Hepatocyte (in vitro differentiated cells): ENCODE data around the gene TUBB1.

ENCODE experiments used
- EZH2 ChIP-seq: fragments of 200-600 bp; sonication (generic); IDR thresholded peaks from 2 replicates; pipeline ENCODE4 v1.6.1; 2016; ENCODE audit warnings: antibody characterized with exemption, mild to moderate bottlenecking, borderline replicate concordance
- TF ChIP-seq, protein P1 (sequence below): fragments of 200-600 bp; sonication (generic); IDR thresholded peaks from 2 replicates; pipeline ENCODE4 v1.5.1; 2016; ENCODE audit warnings: antibody characterized with exemption, mild to moderate bottlenecking; ENCODE audit not compliant: poor library complexity

DNA sequence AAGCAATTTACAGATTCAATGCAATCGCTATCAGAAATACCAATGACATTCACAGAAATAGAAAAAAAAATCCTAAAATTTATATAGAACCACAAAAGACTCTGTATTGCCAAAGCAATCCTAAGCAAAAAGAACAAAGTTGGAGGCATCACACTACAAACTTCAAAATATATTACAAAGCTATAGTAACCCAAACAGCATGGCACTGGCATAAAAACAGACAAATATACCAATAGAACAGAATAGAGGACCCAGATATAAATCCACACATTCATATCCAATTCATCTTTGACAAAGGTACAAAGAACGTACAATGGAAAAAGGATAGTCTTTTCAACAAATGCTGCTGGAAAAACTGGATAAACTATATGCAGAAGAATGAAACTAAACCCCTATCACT is 49.8 kb upstream of the TUBB1 start:
- TF ChIP-seq, protein P1, sequence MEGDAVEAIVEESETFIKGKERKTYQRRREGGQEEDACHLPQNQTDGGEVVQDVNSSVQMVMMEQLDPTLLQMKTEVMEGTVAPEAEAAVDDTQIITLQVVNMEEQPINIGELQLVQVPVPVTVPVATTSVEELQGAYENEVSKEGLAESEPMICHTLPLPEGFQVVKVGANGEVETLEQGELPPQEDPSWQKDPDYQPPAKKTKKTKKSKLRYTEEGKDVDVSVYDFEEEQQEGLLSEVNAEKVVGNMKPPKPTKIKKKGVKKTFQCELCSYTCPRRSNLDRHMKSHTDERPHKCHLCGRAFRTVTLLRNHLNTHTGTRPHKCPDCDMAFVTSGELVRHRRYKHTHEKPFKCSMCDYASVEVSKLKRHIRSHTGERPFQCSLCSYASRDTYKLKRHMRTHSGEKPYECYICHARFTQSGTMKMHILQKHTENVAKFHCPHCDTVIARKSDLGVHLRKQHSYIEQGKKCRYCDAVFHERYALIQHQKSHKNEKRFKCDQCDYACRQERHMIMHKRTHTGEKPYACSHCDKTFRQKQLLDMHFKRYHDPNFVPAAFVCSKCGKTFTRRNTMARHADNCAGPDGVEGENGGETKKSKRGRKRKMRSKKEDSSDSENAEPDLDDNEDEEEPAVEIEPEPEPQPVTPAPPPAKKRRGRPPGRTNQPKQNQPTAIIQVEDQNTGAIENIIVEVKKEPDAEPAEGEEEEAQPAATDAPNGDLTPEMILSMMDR, result no peak
- TF ChIP-seq EZH2, result no peak
